Lung (tissue), 12 donors: ENCODE data around the gene PCMTD2. TPM values are rescaled to one million over a fixed set of nuclear protein-coding genes. Genes with fewer than 3 reads are reported as not detected.

Source experiments
- ATAC-seq: fragments of 200-7000 bp; cut with Tn5 transposase; one replicate; pipeline ENCODE4 v1.9.1; 2020; ENCODE audit warnings: moderate number of reproducible peaks; ENCODE audit not compliant: insufficient read depth, low FRiP score
- DNase-seq, 3 donors: peaks; one replicate each; pipeline ENCODE4 v3.0.0-alpha.2; 2013 to 2017
- H3K27ac ChIP-seq, 2 donors: one replicate each; pipeline ENCODE4 v1.5.1; 2013; ENCODE audit warnings: mild to moderate bottlenecking in 2 of 2, moderate library complexity in 2 of 2, control low read depth in 1 of 2, inconsistent platforms in 1 of 2, low read depth in 1 of 2, low read length in 1 of 2
- H3K27me3 ChIP-seq, 3 donors: one replicate each; pipeline ENCODE4 v1.5.1; 2013; ENCODE audit warnings: low read length in 2 of 3; ENCODE audit not compliant: control insufficient read depth in 3 of 3, insufficient read depth in 3 of 3
- H3K36me3 ChIP-seq, 4 donors: one replicate each; pipeline ENCODE4 v1.5.1; 2013; ENCODE audit warnings: low read length in 4 of 4, mild to moderate bottlenecking in 1 of 4, moderate library complexity in 1 of 4; ENCODE audit not compliant: control insufficient read depth in 4 of 4, insufficient read depth in 4 of 4
- H3K4me1 ChIP-seq, 5 donors: one replicate each; pipeline ENCODE4 v1.5.1; 2013; ENCODE audit warnings: low read length in 5 of 5, mild to moderate bottlenecking in 2 of 5, moderate library complexity in 1 of 5; ENCODE audit not compliant: control insufficient read depth in 5 of 5, insufficient read depth in 5 of 5
- H3K4me3 ChIP-seq: one replicate; pipeline ENCODE4 v1.5.1; 2013; ENCODE audit warnings: mild to moderate bottlenecking, control low read depth, moderate library complexity
- H3K9ac ChIP-seq, 2 donors: one replicate each; pipeline ENCODE4 v1.5.1; 2013; ENCODE audit warnings: low read length in 2 of 2, control low read depth in 1 of 2; ENCODE audit not compliant: insufficient read depth in 1 of 2
- H3K9me3 ChIP-seq, 4 donors: one replicate each; pipeline ENCODE4 v1.5.1; 2013; ENCODE audit warnings: low read length in 3 of 4, mild to moderate bottlenecking in 1 of 4, moderate library complexity in 1 of 4; ENCODE audit not compliant: control insufficient read depth in 4 of 4, insufficient read depth in 3 of 4
- WGBS, 2 donors: extraction: QIAGEN DNeasy Blood & Tissue Kit; methylation state at CpG; one replicate each; pipeline ENCODE4 v1.1.7; 2013; 5-methylcytosine and 5-hydroxymethylcytosine counted together
- polyA plus RNA-seq, 2 donors: library from polyadenylated mRNA; stranded (reverse); fragments of 200-250 nt; gene quantifications; one replicate each; pipeline ENCODE4 v1.2.1, GENCODE V29; 2013
- total RNA-seq, 2 donors: library from RNA; depleted of rRNA in 1 of 2; stranded (reverse); fragments of >200 nt in 1 of 2; gene quantifications; one replicate each; pipeline ENCODE4 v1.2.1, GENCODE V29; 2014 to 2021
- TF ChIP-seq, protein P1 (sequence below): IDR thresholded peaks from 2 replicates; pipeline ENCODE4 v1.5.1; 2012; ENCODE audit warnings: mild to moderate bottlenecking; ENCODE audit errors: control extremely low read depth, extremely low read depth
- donor health status: control.
- donor health status: control.
- donor health status: Bipolar disorder and iron deficiency.
- donor health status: healthy.
- donor health status: DM: yes; HTN: yes; CAD: no.

The PCMTD2 gene
- total and polyA plus RNA-seq, 4 donors, result 16.5 to 123 (median 25.2) TPM

DNA sequence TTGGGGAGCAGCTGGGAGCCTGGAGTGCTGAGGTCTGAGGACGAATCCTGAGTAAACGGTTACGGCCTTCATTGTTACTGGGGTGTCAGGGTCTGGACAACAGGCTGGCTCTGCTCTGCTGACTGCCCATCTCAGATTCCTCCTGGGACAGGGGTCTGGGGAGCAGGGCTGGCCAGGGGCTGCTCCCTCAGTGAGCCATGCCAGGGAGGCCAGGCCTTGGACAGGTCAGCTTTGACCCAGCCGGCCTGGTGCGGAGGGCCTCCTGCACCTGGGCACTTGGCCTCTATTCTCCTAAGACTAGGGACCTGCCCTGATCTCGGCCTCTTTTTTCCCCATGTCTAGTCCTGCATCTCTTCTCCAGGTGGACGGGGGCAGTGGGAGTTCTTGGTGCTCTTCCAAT, 46.4 kb upstream of the PCMTD2 start:
- WGBS, 2 donors, result 77 to 86% methylated on average over 7 of the region's 7 CpGs
- no peak overlapping the region for H3K9ac ChIP-seq
- ATAC-seq, result no peak

DNA sequence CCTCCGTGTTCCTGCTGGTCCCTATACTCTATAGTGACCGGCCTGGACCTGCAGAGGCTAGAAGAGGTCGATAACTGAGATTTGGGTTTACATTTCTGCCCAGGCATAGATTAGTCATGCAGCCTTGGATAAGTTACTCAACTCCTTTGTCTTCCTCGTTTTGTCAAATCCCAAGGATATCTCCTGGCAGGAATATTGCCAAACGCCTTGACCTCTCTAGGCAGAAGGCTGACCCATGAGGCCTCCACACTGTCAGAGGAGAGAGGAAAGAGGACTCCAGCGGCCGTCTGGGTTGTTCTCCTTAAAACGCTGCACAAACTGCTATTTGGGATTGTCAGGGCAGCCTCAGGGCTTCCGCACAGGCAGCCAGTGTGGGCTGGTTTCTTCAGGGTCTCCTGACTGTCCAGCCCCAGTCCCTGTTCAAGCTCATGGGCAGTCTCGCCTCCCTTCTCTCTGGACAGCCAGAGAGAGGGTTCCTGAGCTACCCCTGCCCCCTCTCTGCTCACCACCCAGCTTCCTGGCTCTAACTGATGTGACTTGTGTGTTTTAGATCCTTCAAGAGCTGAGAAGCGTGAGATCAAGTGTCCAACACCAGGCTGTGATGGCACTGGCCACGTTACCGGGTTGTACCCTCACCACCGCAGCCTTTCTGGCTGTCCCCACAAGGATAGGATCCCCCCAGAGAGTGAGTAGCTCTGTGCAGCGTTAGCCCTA, 44.7 kb upstream of the PCMTD2 start:
- no peak overlapping the region for H3K27ac ChIP-seq
- DNase-seq (no peak), ATAC-seq (no peak)
- no peaks in the 10 kb centered on the region for H3K36me3 ChIP-seq
- WGBS, 2 donors, result 80 to 84% methylated on average over 15 of the region's 15 CpGs
- no peak overlapping the region for H3K9ac ChIP-seq
- H3K4me3 ChIP-seq, result no peak overlapping the region
- TF ChIP-seq, protein P1, sequence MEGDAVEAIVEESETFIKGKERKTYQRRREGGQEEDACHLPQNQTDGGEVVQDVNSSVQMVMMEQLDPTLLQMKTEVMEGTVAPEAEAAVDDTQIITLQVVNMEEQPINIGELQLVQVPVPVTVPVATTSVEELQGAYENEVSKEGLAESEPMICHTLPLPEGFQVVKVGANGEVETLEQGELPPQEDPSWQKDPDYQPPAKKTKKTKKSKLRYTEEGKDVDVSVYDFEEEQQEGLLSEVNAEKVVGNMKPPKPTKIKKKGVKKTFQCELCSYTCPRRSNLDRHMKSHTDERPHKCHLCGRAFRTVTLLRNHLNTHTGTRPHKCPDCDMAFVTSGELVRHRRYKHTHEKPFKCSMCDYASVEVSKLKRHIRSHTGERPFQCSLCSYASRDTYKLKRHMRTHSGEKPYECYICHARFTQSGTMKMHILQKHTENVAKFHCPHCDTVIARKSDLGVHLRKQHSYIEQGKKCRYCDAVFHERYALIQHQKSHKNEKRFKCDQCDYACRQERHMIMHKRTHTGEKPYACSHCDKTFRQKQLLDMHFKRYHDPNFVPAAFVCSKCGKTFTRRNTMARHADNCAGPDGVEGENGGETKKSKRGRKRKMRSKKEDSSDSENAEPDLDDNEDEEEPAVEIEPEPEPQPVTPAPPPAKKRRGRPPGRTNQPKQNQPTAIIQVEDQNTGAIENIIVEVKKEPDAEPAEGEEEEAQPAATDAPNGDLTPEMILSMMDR, result no peak
- H3K9me3 ChIP-seq, result no peaks in the 10 kb centered on the region
- no peaks in the 10 kb centered on the region for H3K27me3 ChIP-seq
- peaks cover 4 to 29% (median 17%) of the 10 kb centered on the region in 5 donors for H3K4me1 ChIP-seq

More for the DNA sequence above, 46.4 kb upstream of the PCMTD2 start:
- Histone ChIP-seq H3K4me3 (no peak overlapping the region), H3K27me3 (no peaks in the 10 kb centered on the region), H3K27ac (no peak overlapping the region), H3K9me3 (no peaks in the 10 kb centered on the region), H3K4me1 (peaks cover 4 to 21% (median 16%) of the 10 kb centered on the region in 5 donors), H3K36me3 (no peaks in the 10 kb centered on the region)
- TF ChIP-seq, protein P1, result no peak
- no peak for DNase-seq

DNA sequence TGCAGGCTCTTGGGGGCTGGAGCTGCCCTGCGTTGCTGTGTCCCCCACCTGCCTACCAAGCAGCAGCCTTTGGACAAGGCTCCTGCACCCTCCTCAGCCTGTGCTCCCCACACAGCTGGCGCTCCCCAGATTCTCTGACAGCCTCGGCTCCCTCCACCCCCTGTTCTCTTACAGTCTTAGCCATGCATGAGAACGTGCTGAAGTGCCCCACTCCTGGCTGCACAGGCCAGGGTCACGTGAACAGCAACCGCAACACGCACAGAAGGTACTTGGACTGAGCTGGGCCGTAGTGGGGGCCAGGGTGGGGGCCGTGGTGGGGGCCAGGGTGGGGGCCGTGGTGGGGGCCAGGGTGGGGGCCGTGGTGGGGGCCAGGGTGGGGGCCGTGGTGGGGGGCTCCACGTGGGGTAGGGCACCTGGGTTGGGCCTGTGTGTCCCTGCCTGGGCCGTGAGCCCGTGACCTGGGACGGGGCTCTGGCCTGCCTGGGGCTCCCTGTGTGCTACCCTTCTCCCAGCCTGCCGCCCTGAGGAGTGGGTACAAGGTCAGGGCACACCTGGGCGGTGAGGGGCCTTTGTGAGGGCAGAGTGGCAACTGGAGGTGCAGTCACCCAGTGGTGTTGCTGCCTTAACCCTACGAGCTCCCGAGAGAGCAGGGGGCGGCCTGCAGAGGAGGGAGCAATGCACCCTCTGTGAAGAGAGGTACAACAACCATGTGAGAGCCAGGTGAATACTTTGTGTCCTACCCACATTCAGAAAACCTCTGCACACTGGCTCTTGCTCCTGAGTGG, 43.5 kb upstream of the PCMTD2 start:
- ATAC-seq, result no peak
- DNase-seq, result peak in 2 of 3 donors; percentile 49 to 74

More for the DNA sequence above, 43.5 kb upstream of the PCMTD2 start:
- peak overlapping the region in 1 of 2 donors; percentile 27 for H3K9ac ChIP-seq
- WGBS, 2 donors, result 68 to 94% methylated on average over 15 to 21 of the region's 21 CpGs
- TF ChIP-seq, protein P1, result no peak
- no peaks in the 10 kb centered on the region for H3K27me3 ChIP-seq
- peaks cover 4 to 29% (median 17%) of the 10 kb centered on the region in 5 donors for H3K4me1 ChIP-seq
- no peaks in the 10 kb centered on the region for H3K36me3 ChIP-seq
- no peak overlapping the region for H3K4me3 ChIP-seq
- peak overlapping the region in 1 of 2 donors; percentile 24 for H3K27ac ChIP-seq
- no peaks in the 10 kb centered on the region for H3K9me3 ChIP-seq
